Measurements from ENCODE around the gene SCRG1. TPM values are rescaled to one million over a fixed set of nuclear protein-coding genes. Genes with fewer than 3 reads are reported as not detected.

The SCRG1 gene
- total RNA-seq, 1 donor: under 0.01 TPM

- TF ChIP-seq CTCF (IDR thresholded peaks at IDR 0.05; ENCODE audit: insufficient read depth, low read depth, low read length): no peak
- DNase-seq (ENCODE audit: low read depth): peak; percentile 69
- no peak overlapping the region for H3K4me3 ChIP-seq (ENCODE audit: low read depth, low read length)
These were observed 26.2 kb upstream of the SCRG1 start for GRCh38 chr4:173424899-173425805.

GRCh38 chr4:173420801-173421200 is 21.9 kb upstream of the SCRG1 start:
- no peak for TF ChIP-seq CTCF (IDR thresholded peaks at IDR 0.05; ENCODE audit: insufficient read depth, low read depth, low read length)
- peak; percentile 24 for DNase-seq (ENCODE audit: low read depth)
- no peak overlapping the region for H3K4me3 ChIP-seq (ENCODE audit: low read depth, low read length)

GRCh38 chr4:173420324-173420752 is 21.4 kb upstream of the SCRG1 start:
- TF ChIP-seq CTCF (IDR thresholded peaks at IDR 0.05; ENCODE audit: insufficient read depth, low read depth, low read length): peak; percentile 50
- no peak overlapping the region for H3K4me3 ChIP-seq (ENCODE audit: low read depth, low read length)
- peak; percentile 46 for DNase-seq (ENCODE audit: low read depth)

GRCh38 chr4:173418639-173419038 is 19.7 kb upstream of the SCRG1 start:
- no peak for TF ChIP-seq CTCF (IDR thresholded peaks at IDR 0.05; ENCODE audit: insufficient read depth, low read depth, low read length)
- no peak for DNase-seq (ENCODE audit: low read depth)
- no peak overlapping the region for H3K4me3 ChIP-seq (ENCODE audit: low read depth, low read length)

GRCh38 chr4:173417833-173418232 is 18.9 kb upstream of the SCRG1 start:
- H3K4me3 ChIP-seq (ENCODE audit: low read depth, low read length): no peak overlapping the region
- TF ChIP-seq CTCF (IDR thresholded peaks at IDR 0.05; ENCODE audit: insufficient read depth, low read depth, low read length): no peak
- no peak for DNase-seq (ENCODE audit: low read depth)

- TF ChIP-seq CTCF (IDR thresholded peaks at IDR 0.05; ENCODE audit: insufficient read depth, low read depth, low read length): peak; percentile 18
- H3K4me3 ChIP-seq (ENCODE audit: low read depth, low read length): peak overlapping the region; percentile 13
- peak; percentile 44 for DNase-seq (ENCODE audit: low read depth)
These were observed 17.2 kb upstream of the SCRG1 start for GRCh38 chr4:173415885-173416653.

All from fibroblast of villous mesenchyme (primary cell).